ENCODE measurements around the gene ERCC4. TPM values are rescaled to one million over a fixed set of nuclear protein-coding genes. Genes with fewer than 3 reads are reported as not detected.

Gene ERCC4
- total RNA-seq, 1 donor from 2014 or later = 9.6 TPM

- TF ChIP-seq CTCF (IDR thresholded peaks at IDR 0.05) = no peak
- H3K9me3 ChIP-seq = no peaks in the 10 kb centered on the region
- H3K27ac ChIP-seq = no peak overlapping the region
- H3K4me1 ChIP-seq = no peaks in the 10 kb centered on the region
- no peak overlapping the region for H3K4me3 ChIP-seq
- DNase-seq = no peak
- H3K36me3 ChIP-seq = no peaks in the 10 kb centered on the region
- no peak for ATAC-seq
- H3K27me3 ChIP-seq = no peaks in the 10 kb centered on the region
- intact Hi-C loops (cut with DNase I) = no loop called here
Observed at GRCh38 chr16:13992976-13993375, 73.0 kb downstream of the ERCC4 start.

- no peak for ATAC-seq
- H3K4me1 ChIP-seq = peaks cover 3% of the 10 kb centered on the region
- no peaks in the 10 kb centered on the region for H3K9me3 ChIP-seq
- no peaks in the 10 kb centered on the region for H3K36me3 ChIP-seq
- no peaks in the 10 kb centered on the region for H3K27me3 ChIP-seq
- DNase-seq = no peak
- intact Hi-C loops (cut with DNase I) = no loop called here
- H3K4me3 ChIP-seq = no peak overlapping the region
- no peak for TF ChIP-seq CTCF (IDR thresholded peaks at IDR 0.05)
- no peak overlapping the region for H3K27ac ChIP-seq
Observed at GRCh38 chr16:13994239-13995106, 74.5 kb downstream of the ERCC4 start.

- Histone ChIP-seq H3K9me3 (no peaks in the 10 kb centered on the region), H3K4me1 (peaks cover 7% of the 10 kb centered on the region), H3K27ac (no peak overlapping the region), H3K36me3 (no peaks in the 10 kb centered on the region), H3K27me3 (no peaks in the 10 kb centered on the region), H3K4me3 (no peak overlapping the region)
- intact Hi-C loops (cut with DNase I) = no loop called here
- ATAC-seq = no peak
- no peak for TF ChIP-seq CTCF (IDR thresholded peaks at IDR 0.05)
- no peak for DNase-seq
Observed at GRCh38 chr16:13995194-13995593, 75.2 kb downstream of the ERCC4 start.

GRCh38 chr16:13996778-13997288 lies 76.9 kb downstream of the ERCC4 start:
- ATAC-seq = no peak
- no peak for DNase-seq
- Histone ChIP-seq H3K9me3 (no peaks in the 10 kb centered on the region), H3K36me3 (no peaks in the 10 kb centered on the region), H3K4me3 (no peak overlapping the region), H3K4me1 (peaks cover 7% of the 10 kb centered on the region), H3K27me3 (no peaks in the 10 kb centered on the region), H3K27ac (no peak overlapping the region)
- TF ChIP-seq CTCF (IDR thresholded peaks at IDR 0.05) = no peak
- intact Hi-C loops (cut with DNase I) = no loop called here

- Histone ChIP-seq H3K4me3 (no peak overlapping the region), H3K27me3 (no peaks in the 10 kb centered on the region), H3K36me3 (no peaks in the 10 kb centered on the region), H3K4me1 (peaks cover 10% of the 10 kb centered on the region), H3K9me3 (no peaks in the 10 kb centered on the region), H3K27ac (no peak overlapping the region)
- no peak for ATAC-seq
- intact Hi-C loops (cut with DNase I) = no loop called here
- DNase-seq = no peak
- TF ChIP-seq CTCF (IDR thresholded peaks at IDR 0.05) = no peak
Observed at GRCh38 chr16:13997526-13997925, 77.6 kb downstream of the ERCC4 start.
